Measurements from ENCODE around the gene REEP3. TPM values are rescaled to one million over a fixed set of nuclear protein-coding genes. Genes with fewer than 3 reads are reported as not detected.
A peak's percentile ranks its signal among the peaks of the same experiment; 100 is the strongest.

REEP3 gene
- total RNA-seq, 2 donors from 2014 or later: 30.7 to 33.0 TPM

DNA sequence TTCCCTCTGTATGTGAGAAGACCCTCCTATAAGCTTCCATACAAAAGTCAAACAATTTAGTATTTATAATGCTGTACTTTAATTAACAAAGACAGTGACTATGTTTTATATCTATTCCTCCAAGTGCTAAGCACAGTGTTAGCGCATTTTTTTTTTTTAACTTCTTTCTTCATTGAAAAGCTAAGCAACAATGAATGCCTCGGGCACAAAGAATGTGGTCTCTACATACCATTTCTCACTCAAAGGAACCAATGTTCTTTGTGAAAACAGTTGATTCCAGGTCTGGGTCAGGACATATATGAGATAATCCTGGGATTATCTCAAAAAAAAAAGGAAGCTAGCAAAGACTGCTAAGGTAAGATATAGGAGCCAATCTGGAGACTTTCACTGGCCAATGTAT lies 26.2 kb upstream of the REEP3 start:
- DNase-seq: no peak
- H3K27ac Mint-ChIP-seq: peak overlapping the region; percentile 6
- H3K27ac ChIP-seq (ENCODE audit: low read depth, low read length): no peak overlapping the region
- H3K4me1 ChIP-seq (ENCODE audit: control insufficient read depth, insufficient read depth, low read length): no peaks in the 10 kb centered on the region
- H3K9ac ChIP-seq (ENCODE audit: extremely low read depth, low read length, poor library complexity, severe bottlenecking): no peak overlapping the region
- H3K4me3 Mint-ChIP-seq: no peak overlapping the region
- no peak overlapping the region for H3K4me3 ChIP-seq (ENCODE audit: low read length)
- peaks cover 21% of the 10 kb centered on the region for H3K36me3 ChIP-seq (ENCODE audit: control insufficient read depth, insufficient read depth, low read length)
- peaks cover 26% of the 10 kb centered on the region for H3K9me3 ChIP-seq (ENCODE audit: control insufficient read depth, low read length)
- TF ChIP-seq, protein P1, sequence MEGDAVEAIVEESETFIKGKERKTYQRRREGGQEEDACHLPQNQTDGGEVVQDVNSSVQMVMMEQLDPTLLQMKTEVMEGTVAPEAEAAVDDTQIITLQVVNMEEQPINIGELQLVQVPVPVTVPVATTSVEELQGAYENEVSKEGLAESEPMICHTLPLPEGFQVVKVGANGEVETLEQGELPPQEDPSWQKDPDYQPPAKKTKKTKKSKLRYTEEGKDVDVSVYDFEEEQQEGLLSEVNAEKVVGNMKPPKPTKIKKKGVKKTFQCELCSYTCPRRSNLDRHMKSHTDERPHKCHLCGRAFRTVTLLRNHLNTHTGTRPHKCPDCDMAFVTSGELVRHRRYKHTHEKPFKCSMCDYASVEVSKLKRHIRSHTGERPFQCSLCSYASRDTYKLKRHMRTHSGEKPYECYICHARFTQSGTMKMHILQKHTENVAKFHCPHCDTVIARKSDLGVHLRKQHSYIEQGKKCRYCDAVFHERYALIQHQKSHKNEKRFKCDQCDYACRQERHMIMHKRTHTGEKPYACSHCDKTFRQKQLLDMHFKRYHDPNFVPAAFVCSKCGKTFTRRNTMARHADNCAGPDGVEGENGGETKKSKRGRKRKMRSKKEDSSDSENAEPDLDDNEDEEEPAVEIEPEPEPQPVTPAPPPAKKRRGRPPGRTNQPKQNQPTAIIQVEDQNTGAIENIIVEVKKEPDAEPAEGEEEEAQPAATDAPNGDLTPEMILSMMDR (conservative IDR thresholded peaks at IDR 0.05): no peak
- no peaks in the 10 kb centered on the region for H3K27me3 ChIP-seq (ENCODE audit: control insufficient read depth, insufficient read depth, low read length, poor library complexity, severe bottlenecking)
- no peaks in the 10 kb centered on the region for H3K27me3 Mint-ChIP-seq (ENCODE audit: insufficient read depth)
- H3K4me1 Mint-ChIP-seq: no peaks in the 10 kb centered on the region
- peaks cover 25% of the 10 kb centered on the region for H3K36me3 Mint-ChIP-seq (ENCODE audit: low read depth)
- 93% methylated on average over 2 of the region's 2 CpGs; no CpG with 5 or more reads in 1 of the 2 experiments for WGBS, 2 experiments (ENCODE audit: insufficient coverage in 1 of 2, insufficient read length in 1 of 2)
- peaks cover 10% of the 10 kb centered on the region for H3K9me3 Mint-ChIP-seq

DNA sequence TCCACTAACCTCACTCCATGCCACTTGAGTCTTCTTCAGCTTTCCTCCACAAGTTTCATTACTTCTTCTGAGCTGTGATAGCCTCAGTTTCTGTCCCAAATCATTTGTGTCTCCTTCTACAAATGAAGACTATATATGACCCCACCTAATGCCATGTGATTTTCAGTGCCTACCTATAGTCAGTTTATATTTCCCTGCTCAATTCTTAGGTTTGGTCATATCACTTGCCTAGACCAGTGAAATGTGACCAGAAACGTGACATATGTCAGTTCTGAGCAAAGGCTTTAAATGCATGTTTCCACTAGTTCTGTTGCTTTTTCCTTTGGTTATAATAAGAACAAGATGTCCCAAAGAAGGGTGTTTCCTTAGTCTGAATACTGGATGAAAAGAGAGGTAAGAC lies 24.6 kb upstream of the REEP3 start:
- Mint-ChIP-seq H3K36me3 (ENCODE audit: low read depth) (peaks cover 24% of the 10 kb centered on the region), H3K9me3 (peaks cover 2% of the 10 kb centered on the region), H3K27me3 (ENCODE audit: insufficient read depth) (no peaks in the 10 kb centered on the region), H3K27ac (no peak overlapping the region), H3K4me3 (no peak overlapping the region), H3K4me1 (no peaks in the 10 kb centered on the region)
- DNase-seq: no peak
- TF ChIP-seq, protein P1 (conservative IDR thresholded peaks at IDR 0.05): no peak
- 89% methylated on average over 1 of the region's 1 CpG for WGBS, 2 experiments (ENCODE audit: insufficient coverage in 1 of 2, insufficient read length in 1 of 2)
- no peaks in the 10 kb centered on the region for H3K4me1 ChIP-seq (ENCODE audit: control insufficient read depth, insufficient read depth, low read length)
- peaks cover 14% of the 10 kb centered on the region for H3K36me3 ChIP-seq (ENCODE audit: control insufficient read depth, insufficient read depth, low read length)
- H3K27me3 ChIP-seq (ENCODE audit: control insufficient read depth, insufficient read depth, low read length, poor library complexity, severe bottlenecking): no peaks in the 10 kb centered on the region
- peaks cover 13% of the 10 kb centered on the region for H3K9me3 ChIP-seq (ENCODE audit: control insufficient read depth, low read length)
- no peak overlapping the region for H3K9ac ChIP-seq (ENCODE audit: extremely low read depth, low read length, poor library complexity, severe bottlenecking)
- H3K27ac ChIP-seq (ENCODE audit: low read depth, low read length): no peak overlapping the region
- H3K4me3 ChIP-seq (ENCODE audit: low read length): no peak overlapping the region

DNA sequence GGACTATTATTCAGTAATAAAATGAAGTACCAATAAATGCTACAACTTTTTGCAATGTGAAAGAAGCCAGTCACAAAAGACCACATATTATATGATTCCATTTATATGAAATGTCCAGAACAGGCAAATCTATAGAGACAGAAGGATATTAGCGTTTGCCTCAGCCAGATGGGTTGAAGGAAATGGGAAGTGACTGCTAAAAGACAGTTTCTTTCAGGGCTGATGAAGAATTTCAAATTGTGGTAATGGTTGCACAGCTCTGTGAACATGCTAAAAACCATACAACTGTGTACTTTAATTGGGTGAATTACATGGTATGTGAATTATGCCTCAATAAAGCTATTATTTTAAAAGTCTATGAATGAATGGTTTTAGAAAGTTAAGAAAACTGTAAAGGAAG lies 23.9 kb upstream of the REEP3 start:
- no peak for DNase-seq
- 97% methylated on average over 1 of the region's 1 CpG; no CpG with 5 or more reads in 1 of the 2 experiments for WGBS, 2 experiments (ENCODE audit: insufficient coverage in 1 of 2, insufficient read length in 1 of 2)
- Mint-ChIP-seq H3K36me3 (ENCODE audit: low read depth) (peaks cover 25% of the 10 kb centered on the region), H3K27me3 (ENCODE audit: insufficient read depth) (no peaks in the 10 kb centered on the region), H3K4me3 (no peak overlapping the region), H3K4me1 (no peaks in the 10 kb centered on the region), H3K27ac (no peak overlapping the region), H3K9me3 (peaks cover 2% of the 10 kb centered on the region)
- TF ChIP-seq, protein P1 (conservative IDR thresholded peaks at IDR 0.05): no peak
- no peaks in the 10 kb centered on the region for H3K4me1 ChIP-seq (ENCODE audit: control insufficient read depth, insufficient read depth, low read length)
- H3K27me3 ChIP-seq (ENCODE audit: control insufficient read depth, insufficient read depth, low read length, poor library complexity, severe bottlenecking): no peaks in the 10 kb centered on the region
- peaks cover 11% of the 10 kb centered on the region for H3K9me3 ChIP-seq (ENCODE audit: control insufficient read depth, low read length)
- H3K27ac ChIP-seq (ENCODE audit: low read depth, low read length): no peak overlapping the region
- no peak overlapping the region for H3K4me3 ChIP-seq (ENCODE audit: low read length)
- no peak overlapping the region for H3K9ac ChIP-seq (ENCODE audit: extremely low read depth, low read length, poor library complexity, severe bottlenecking)
- H3K36me3 ChIP-seq (ENCODE audit: control insufficient read depth, insufficient read depth, low read length): peaks cover 14% of the 10 kb centered on the region
